Naive thymus-derived CD4-positive, alpha-beta T cell (primary cell): Measurements from ENCODE around the gene ATP9B. TPM values are rescaled to one million over a fixed set of nuclear protein-coding genes. Genes with fewer than 3 reads are reported as not detected.

Experiments
- ATAC-seq: fragments of 150-1000 bp; cut with Tn5 transposase; 2 replicates; pipeline ENCODE4 v1.10.0; 2021; ENCODE audit warnings: mild to moderate bottlenecking, moderate library complexity
- CTCF ChIA-PET: fragments of 350-600 bp; sonication (Branson Sonifier 250); formaldehyde crosslinking; loops from one replicate; lab custom pipeline; 2021; ENCODE audit warnings: antibody characterized with exemption; lab: Charles Lee
- POLR2A ChIA-PET: fragments of 350-600 bp; sonication (Branson Sonifier 250); formaldehyde crosslinking; loops from one replicate; lab custom pipeline; 2021; ENCODE audit warnings: antibody characterized with exemption, inconsistent platforms; lab: Charles Lee
- DNase-seq, 9 donors: peaks; one replicate each; pipeline versions ENCODE4 v3.0.0 to v3.0.0-alpha.2; 2020 to 2022; ENCODE audit warnings: mixed read lengths in 1 of 9
- H3K27ac ChIP-seq: one replicate; pipeline ENCODE4 v1.7.0; 2013; ENCODE audit warnings: mild to moderate bottlenecking, low read depth, low read length, moderate library complexity
- H3K27me3 ChIP-seq, 2 donors: one replicate each; pipeline ENCODE4 v1.7.0; 2013; ENCODE audit warnings: low read length in 2 of 2, mild to moderate bottlenecking in 2 of 2, moderate library complexity in 2 of 2; ENCODE audit not compliant: control insufficient read depth in 2 of 2, insufficient read depth in 2 of 2
- H3K36me3 ChIP-seq, 3 experiments: 1 replicate in 2 of 3; 2 replicates in 1 of 3; pipeline ENCODE4 v1.7.0; 2013; ENCODE audit warnings: low read length in 3 of 3, mild to moderate bottlenecking in 3 of 3, moderate library complexity in 1 of 3; ENCODE audit not compliant: insufficient read depth in 3 of 3, control insufficient read depth in 2 of 3
- H3K4me1 ChIP-seq, 2 donors: one replicate each; pipeline ENCODE4 v1.7.0; 2013; ENCODE audit warnings: low read length in 2 of 2, mild to moderate bottlenecking in 2 of 2, moderate library complexity in 1 of 2; ENCODE audit not compliant: control insufficient read depth in 2 of 2, insufficient read depth in 2 of 2
- H3K4me3 ChIP-seq: 2 replicates; pipeline ENCODE4 v1.7.0; 2013; ENCODE audit warnings: mild to moderate bottlenecking, low read length
- H3K9me3 ChIP-seq, 3 experiments: 1 replicate in 2 of 3; 2 replicates in 1 of 3; pipeline ENCODE4 v1.7.0; 2013; ENCODE audit warnings: low read length in 3 of 3; ENCODE audit not compliant: control insufficient read depth in 2 of 3
- H3K27ac Mint-ChIP-seq, 9 donors: one replicate each; pipeline ENCODE4 v1.8.0; 2020 to 2022; ENCODE audit warnings: mixed read lengths in 9 of 9, mild to moderate bottlenecking in 8 of 9, moderate library complexity in 5 of 9, inconsistent platforms in 2 of 9
- H3K27me3 Mint-ChIP-seq, 5 donors: one replicate each; pipeline ENCODE4 v1.8.0; 2021 to 2022; ENCODE audit warnings: mixed read lengths in 5 of 5, mild to moderate bottlenecking in 1 of 5
- H3K36me3 Mint-ChIP-seq, 5 donors: one replicate each; pipeline ENCODE4 v1.8.0; 2020 to 2022; ENCODE audit warnings: mixed read lengths in 5 of 5, mild to moderate bottlenecking in 3 of 5, inconsistent platforms in 1 of 5
- H3K4me1 Mint-ChIP-seq, 7 donors: one replicate each; pipeline ENCODE4 v1.8.0; 2020 to 2022; ENCODE audit warnings: mixed read lengths in 7 of 7, mild to moderate bottlenecking in 3 of 7, inconsistent platforms in 1 of 7
- H3K4me3 Mint-ChIP-seq, 10 donors: one replicate each; pipeline ENCODE4 v1.8.0; 2020 to 2022; ENCODE audit warnings: mild to moderate bottlenecking in 10 of 10, mixed read lengths in 10 of 10, moderate library complexity in 6 of 10, inconsistent platforms in 2 of 10
- H3K9me3 Mint-ChIP-seq, 11 donors: one replicate each; pipeline ENCODE4 v1.8.0; 2020 to 2022; ENCODE audit warnings: mixed read lengths in 11 of 11, mild to moderate bottlenecking in 4 of 11, inconsistent platforms in 1 of 11, moderate library complexity in 1 of 11
- intact Hi-C, 2 donors: fragments of 100-400 bp; cut with micrococcal nuclease; formaldehyde crosslinking; loops; one replicate each; pipeline ENCODE4 v1.15.1; 2023
- polyA plus RNA-seq, 2 donors: library from polyadenylated mRNA; unstranded; fragments of 300-500 nt; fragmentation: Illumina TruSeq; gene quantifications; one replicate each; pipeline ENCODE4 v1.2.3, GENCODE V29; 2021
- total RNA-seq, 6 experiments: library from RNA in 5 of 6; stranded (reverse) in 5 of 6; gene quantifications; 1 replicate in 5 of 6; 2 replicates in 1 of 6; pipeline ENCODE4 v1.2.3 and lab custom pipeline; 2021 to 2026

ATP9B gene
- total and polyA plus RNA-seq, 7 experiments from 2014 or later = 21.3 to 90.5 (median 79.4) TPM

DNA sequence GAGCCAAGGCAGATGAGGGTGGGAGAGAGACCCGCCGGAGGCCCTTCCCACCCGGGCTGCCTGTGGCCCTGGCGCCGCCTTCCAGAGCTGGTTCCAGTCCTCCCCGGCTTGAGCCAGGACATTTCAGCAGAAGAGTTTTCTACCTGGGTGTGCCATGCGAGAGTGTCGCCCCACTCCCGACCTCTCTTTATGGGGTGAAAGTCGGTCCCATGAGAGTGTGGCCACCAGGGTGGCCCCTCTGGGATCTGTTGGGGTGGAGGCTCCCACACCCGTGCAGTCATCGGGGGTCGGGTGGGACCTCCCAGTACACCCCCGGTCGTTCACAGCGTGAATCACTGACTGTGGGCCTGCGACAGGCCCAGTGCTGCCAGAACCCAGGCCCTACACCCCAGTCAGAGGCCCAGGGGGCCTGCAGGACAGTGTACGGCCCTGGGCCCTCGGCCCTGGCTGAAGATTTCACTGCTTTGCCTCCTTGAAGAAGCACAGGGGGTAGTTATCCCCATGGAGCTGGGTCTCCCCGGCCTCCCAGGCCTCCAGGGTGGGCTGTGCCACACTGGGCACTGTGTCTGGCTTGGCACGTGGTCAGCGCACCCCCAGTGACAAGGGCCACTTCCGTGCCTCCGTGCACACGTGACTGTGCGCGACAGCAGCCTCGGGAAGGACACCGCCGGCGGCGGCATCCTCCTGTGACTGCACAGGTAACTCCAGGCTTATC, 332.5 kb downstream of the ATP9B start:
- no peaks in the 10 kb centered on the region for H3K27me3 Mint-ChIP-seq
- peak overlapping the region; percentile 89 to 98 (median 92) for H3K4me3 Mint-ChIP-seq
- intact Hi-C loops = loop anchor here (1.0 to 10.0 kb wide), 4 partner anchors 7 to 583 kb away; partner anchors contain the start of genes ATP9B (in 1 of the 2), SLC66A2 (in 1 of the 2) and TXNL4A (in 1 of the 2)
- Histone ChIP-seq H3K9me3 (no peaks in the 10 kb centered on the region), H3K27me3 (no peaks in the 10 kb centered on the region), H3K4me1 (peaks cover 37 to 56% of the 10 kb centered on the region in 2 donors), H3K4me3 (peak overlapping the region; percentile 68), H3K36me3 (no peaks in the 10 kb centered on the region), H3K27ac (peak overlapping the region; percentile 92)
- H3K36me3 Mint-ChIP-seq = peaks cover 0 to 20% (median 5%) of the 10 kb centered on the region in 5 donors
- ATAC-seq = no peak
- H3K9me3 Mint-ChIP-seq = peaks cover 0 to 4% (median 0%) of the 10 kb centered on the region in 11 donors
- CTCF ChIA-PET = interaction anchor here (0.7 to 2.7 kb wide), 3 partner anchors 20 to 121 kb away, joined by 3 to 15 read pairs (median 3); no protein-coding TSS in a partner anchor
- H3K27ac Mint-ChIP-seq = peak overlapping the region; percentile 98 to 100 (median 99)
- peaks cover 43 to 79% (median 67%) of the 10 kb centered on the region in 7 donors for H3K4me1 Mint-ChIP-seq
- POLR2A ChIA-PET = interaction anchor here (1.0 to 7.8 kb wide), 4 partner anchors 115 to 277 kb away, joined by 3 to 62 read pairs (median 12); partner anchors contain the start of gene CTDP1
- peak in 1 of 9 donors; percentile 22 for DNase-seq

- H3K4me3 ChIP-seq = peak overlapping the region; percentile 61
- intact Hi-C loops = loop anchor here (1.0 to 10.0 kb wide), 3 partner anchors 8 to 583 kb away; partner anchors contain the start of genes SLC66A2 (in 1 of the 2) and TXNL4A (in 1 of the 2)
Measured at GRCh38 chr18:79402209-79402576, 333.0 kb downstream of the ATP9B start.

GRCh38 chr18:79402977-79403722, 334.0 kb downstream of the ATP9B start:
- Mint-ChIP-seq H3K4me3 (peak overlapping the region; percentile 89 to 98 (median 92)), H3K27me3 (no peaks in the 10 kb centered on the region), H3K27ac (peak overlapping the region; percentile 96 to 100 (median 99)), H3K4me1 (peaks cover 51 to 83% (median 66%) of the 10 kb centered on the region in 7 donors), H3K9me3 (peaks cover 0 to 4% (median 0%) of the 10 kb centered on the region in 11 donors), H3K36me3 (peaks cover 0 to 20% (median 5%) of the 10 kb centered on the region in 5 donors)
- peak overlapping the region; percentile 61 for H3K4me3 ChIP-seq
- DNase-seq (peak in 4 of 9 donors; percentile 32 to 45 (median 40)), ATAC-seq (no peak)
- H3K27ac ChIP-seq = peak overlapping the region; percentile 92
- ChIA-PET POLR2A (interaction anchor here (0.6 to 7.8 kb wide), 9 partner anchors 10 to 547 kb away, joined by 3 to 62 read pairs (median 6); no protein-coding TSS in a partner anchor), CTCF (interaction anchor here (0.6 to 2.7 kb wide), 5 partner anchors 22 to 240 kb away, joined by 3 to 15 read pairs (median 6); no protein-coding TSS in a partner anchor)
- H3K27me3 ChIP-seq = no peaks in the 10 kb centered on the region
- H3K4me1 ChIP-seq = peaks cover 34 to 54% of the 10 kb centered on the region in 2 donors
- no peaks in the 10 kb centered on the region for H3K36me3 ChIP-seq
- H3K9me3 ChIP-seq = no peaks in the 10 kb centered on the region
- intact Hi-C loops = loop anchor here (1.0 to 10.0 kb wide), 3 partner anchors 9 to 582 kb away; partner anchors contain the start of genes SLC66A2 (in 1 of the 2) and TXNL4A (in 1 of the 2)

More at GRCh38 chr18:79402209-79402576, 333.0 kb downstream of the ATP9B start:
- peak overlapping the region; percentile 89 to 98 (median 92) for H3K4me3 Mint-ChIP-seq
- ChIA-PET POLR2A (interaction anchor here (0.6 to 7.8 kb wide), 5 partner anchors 9 to 548 kb away, joined by 4 to 62 read pairs (median 8); no protein-coding TSS in a partner anchor), CTCF (interaction anchor here (0.6 to 2.7 kb wide), 4 partner anchors 21 to 120 kb away, joined by 3 to 15 read pairs (median 6); no protein-coding TSS in a partner anchor)
- no peaks in the 10 kb centered on the region for H3K9me3 ChIP-seq
- H3K9me3 Mint-ChIP-seq = peaks cover 0 to 4% (median 0%) of the 10 kb centered on the region in 11 donors
- ATAC-seq (no peak), DNase-seq (peak in 1 of 9 donors; percentile 25)
- no peaks in the 10 kb centered on the region for H3K27me3 Mint-ChIP-seq
- no peaks in the 10 kb centered on the region for H3K27me3 ChIP-seq
- no peaks in the 10 kb centered on the region for H3K36me3 ChIP-seq
- peaks cover 0 to 20% (median 5%) of the 10 kb centered on the region in 5 donors for H3K36me3 Mint-ChIP-seq
- H3K27ac Mint-ChIP-seq = peak overlapping the region; percentile 96 to 100 (median 99)
- peaks cover 44 to 84% (median 67%) of the 10 kb centered on the region in 7 donors for H3K4me1 Mint-ChIP-seq
- H3K4me1 ChIP-seq = peaks cover 34 to 54% of the 10 kb centered on the region in 2 donors
- H3K27ac ChIP-seq = peak overlapping the region; percentile 92

DNA sequence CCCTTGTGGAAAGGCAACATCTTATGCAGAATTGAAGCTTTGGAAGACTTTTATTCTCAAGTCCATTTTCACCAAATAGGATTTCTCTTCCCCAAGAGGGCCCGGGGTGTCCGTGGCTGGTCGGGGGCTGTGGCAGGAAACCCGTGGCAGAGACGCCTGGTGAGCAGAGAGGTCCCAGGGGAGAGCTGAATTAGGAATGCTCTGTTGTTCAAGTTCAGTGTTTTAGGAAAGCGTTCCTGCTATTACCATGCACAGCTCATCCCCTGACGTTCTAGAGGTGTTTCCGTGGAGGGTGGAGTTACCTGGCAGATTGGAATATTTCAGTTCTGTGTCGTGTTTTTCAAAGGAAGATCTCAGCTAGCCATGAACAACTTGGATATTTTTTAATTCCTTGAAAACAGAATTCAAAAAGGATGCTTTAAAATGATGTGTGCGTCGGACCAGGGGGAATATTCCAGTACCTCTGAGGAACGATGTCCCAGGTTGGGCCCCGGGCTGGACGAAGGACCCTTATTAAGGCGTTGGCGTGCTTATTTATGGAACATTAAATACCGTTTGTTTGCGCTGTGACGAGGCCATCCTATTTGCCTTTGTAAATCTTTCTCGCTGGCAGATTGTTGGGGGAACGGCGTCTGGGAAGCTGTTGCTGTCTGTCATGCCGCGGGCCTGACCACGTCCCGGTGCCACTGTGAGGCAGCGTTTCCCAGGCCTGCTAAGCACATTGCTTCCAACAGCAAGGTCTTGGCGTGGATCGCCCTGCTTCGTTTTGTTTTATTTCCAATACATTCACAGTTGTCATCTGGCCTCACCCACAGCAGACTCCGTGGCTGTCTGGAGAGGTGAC, 334.8 kb downstream of the ATP9B start:
- peak overlapping the region; percentile 61 for H3K4me3 ChIP-seq
- peaks cover 0 to 4% (median 0%) of the 10 kb centered on the region in 11 donors for H3K9me3 Mint-ChIP-seq
- H3K27me3 Mint-ChIP-seq = no peaks in the 10 kb centered on the region
- H3K9me3 ChIP-seq = no peaks in the 10 kb centered on the region
- H3K4me1 ChIP-seq = peaks cover 34 to 54% of the 10 kb centered on the region in 2 donors
- intact Hi-C loops = loop anchor here (2.0 to 10.0 kb wide), 5 partner anchors 13 to 581 kb away; partner anchors contain the start of genes ATP9B (in 1 of the 2), SLC66A2 (in 1 of the 2) and TXNL4A (in 1 of the 2)
- no peaks in the 10 kb centered on the region for H3K36me3 ChIP-seq
- peaks cover 0 to 19% (median 5%) of the 10 kb centered on the region in 5 donors for H3K36me3 Mint-ChIP-seq
- H3K4me1 Mint-ChIP-seq = peaks cover 49 to 75% (median 58%) of the 10 kb centered on the region in 7 donors
- ChIA-PET CTCF (interaction anchor here (1.6 to 2.7 kb wide), 4 partner anchors 22 to 239 kb away, joined by 4 to 15 read pairs (median 8); no protein-coding TSS in a partner anchor), POLR2A (interaction anchor here (0.5 to 7.8 kb wide), 8 partner anchors 7 to 124 kb away, joined by 3 to 62 read pairs (median 5); no protein-coding TSS in a partner anchor)
- H3K27me3 ChIP-seq = no peaks in the 10 kb centered on the region
- peak overlapping the region; percentile 92 for H3K27ac ChIP-seq
- DNase-seq (peak in 1 of 9 donors; percentile 45), ATAC-seq (no peak)
- peak overlapping the region; percentile 96 to 100 (median 99) for H3K27ac Mint-ChIP-seq
- peak overlapping the region; percentile 89 to 98 (median 92) for H3K4me3 Mint-ChIP-seq

DNA sequence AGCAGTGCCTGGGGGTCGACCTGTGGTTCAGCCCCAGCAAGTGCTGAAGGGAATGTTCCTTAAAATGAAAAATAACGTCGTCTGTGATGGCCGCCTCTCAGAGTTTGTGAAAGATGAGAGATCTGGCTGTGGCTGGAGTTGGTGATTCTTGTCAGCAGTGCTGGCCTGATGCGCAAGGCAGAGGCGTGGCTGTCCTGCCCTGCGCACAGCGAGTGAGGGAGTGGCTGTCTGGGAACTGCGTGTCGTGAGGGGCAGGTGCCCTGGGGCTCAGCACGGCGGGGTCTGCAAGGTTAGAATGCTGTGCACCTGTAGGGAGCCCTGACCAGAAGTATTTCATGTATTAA, 335.3 kb downstream of the ATP9B start:
- peak overlapping the region; percentile 92 for H3K27ac ChIP-seq
- ChIA-PET POLR2A (interaction anchor here (0.5 to 7.8 kb wide), 7 partner anchors 8 to 123 kb away, joined by 3 to 62 read pairs (median 6); no protein-coding TSS in a partner anchor), CTCF (interaction anchor here (0.7 to 2.7 kb wide), 5 partner anchors 22 to 239 kb away, joined by 3 to 15 read pairs (median 4); no protein-coding TSS in a partner anchor)
- ATAC-seq (no peak), DNase-seq (peak in 4 of 9 donors; percentile 21 to 53 (median 29))
- Mint-ChIP-seq H3K36me3 (peaks cover 0 to 19% (median 5%) of the 10 kb centered on the region in 5 donors), H3K4me3 (peak overlapping the region; percentile 89 to 98 (median 92)), H3K4me1 (peaks cover 45 to 72% (median 55%) of the 10 kb centered on the region in 7 donors), H3K27ac (peak overlapping the region; percentile 96 to 100 (median 99)), H3K27me3 (no peaks in the 10 kb centered on the region), H3K9me3 (peaks cover 0 to 4% (median 0%) of the 10 kb centered on the region in 11 donors)
- H3K9me3 ChIP-seq = no peaks in the 10 kb centered on the region
- H3K4me3 ChIP-seq = peak overlapping the region; percentile 45
- H3K4me1 ChIP-seq = peaks cover 34 to 54% of the 10 kb centered on the region in 2 donors
- no peaks in the 10 kb centered on the region for H3K27me3 ChIP-seq
- H3K36me3 ChIP-seq = peaks cover 0 to 5% (median 0%) of the 10 kb centered on the region in 3 experiments
- intact Hi-C loops = loop anchor here (2.0 to 10.0 kb wide), 5 partner anchors 14 to 580 kb away; partner anchors contain the start of genes ATP9B (in 1 of the 2), SLC66A2 (in 1 of the 2) and TXNL4A (in 1 of the 2)
